K562 treated with DMSO at 1 percent for 48 hours (cell line): ENCODE results near the gene EGFLAM. TPM values are rescaled to one million over a fixed set of nuclear protein-coding genes. Genes with fewer than 3 reads are reported as not detected.

ENCODE experiments used
- total RNA-seq: library from RNA; unstranded; fragments of 300-600 nt; gene quantifications from 2 replicates; pipeline ENCODE4 v1.2.3, GENCODE V29; 2022; ENCODE audit warnings: low replicate concordance; ENCODE audit errors: extremely low read depth

Gene EGFLAM
- total RNA-seq: not detected in 2 replicates

GRCh38 chr5:38258319-38259061, at the start of gene EGFLAM:
Gene EGFLAM (plus strand): TSS chr5:38258559. CDS start chr5:38258755, 196 bp downstream.

